HG02870 (cell line): ENCODE data around the gene CDA.

Experiments
- ATAC-seq: cut with Tn5 transposase; IDR thresholded peaks from one replicate; pipeline ENCODE4 v1.9.1; 2021; ENCODE audit warnings: mild to moderate bottlenecking, moderate library complexity; ENCODE audit not compliant: unreplicated experiment

Gene CDA

DNA sequence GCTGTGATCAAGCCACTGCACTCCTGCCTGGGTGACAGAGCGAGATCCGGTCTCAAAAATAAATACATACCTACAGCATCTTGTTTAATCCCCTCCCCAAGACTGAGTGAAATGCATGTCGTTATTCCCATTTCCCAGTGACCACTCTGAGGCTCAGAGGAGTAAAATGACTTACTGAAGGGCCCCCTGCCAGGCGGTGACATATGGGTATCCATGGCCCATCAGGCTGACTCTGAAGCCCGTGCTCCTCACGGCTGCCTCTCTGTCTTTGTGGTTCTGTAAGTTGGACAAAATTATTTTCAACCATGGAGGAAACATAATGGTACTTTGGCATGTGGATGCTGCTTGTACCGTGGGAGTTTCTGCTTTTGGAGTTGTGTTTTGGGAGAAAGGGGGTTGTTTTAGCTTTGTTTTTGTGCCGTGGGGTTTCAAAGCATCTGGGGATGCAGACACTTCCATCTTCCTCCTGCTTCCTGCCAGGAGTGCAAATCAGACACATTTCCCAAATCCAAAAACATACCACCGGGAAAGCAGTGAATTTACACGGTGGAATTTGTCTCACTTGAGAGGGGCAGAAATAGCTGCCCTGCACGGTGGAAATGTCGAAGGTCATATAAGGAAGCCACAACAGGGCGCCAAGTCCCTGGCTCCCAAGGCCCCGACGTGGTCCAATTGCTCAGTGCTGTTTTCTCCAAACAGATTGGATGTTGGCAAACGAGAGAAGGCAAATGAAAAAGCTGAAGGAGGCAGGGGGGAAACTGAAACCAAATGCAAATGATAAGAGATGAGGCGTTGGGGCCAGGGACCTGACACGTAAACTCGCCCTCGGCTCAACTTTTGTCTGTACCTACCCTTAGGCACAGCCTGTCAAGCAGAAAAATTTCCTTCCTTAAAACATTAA is 27.3 kb downstream of the CDA start:
- no peak for ATAC-seq

DNA sequence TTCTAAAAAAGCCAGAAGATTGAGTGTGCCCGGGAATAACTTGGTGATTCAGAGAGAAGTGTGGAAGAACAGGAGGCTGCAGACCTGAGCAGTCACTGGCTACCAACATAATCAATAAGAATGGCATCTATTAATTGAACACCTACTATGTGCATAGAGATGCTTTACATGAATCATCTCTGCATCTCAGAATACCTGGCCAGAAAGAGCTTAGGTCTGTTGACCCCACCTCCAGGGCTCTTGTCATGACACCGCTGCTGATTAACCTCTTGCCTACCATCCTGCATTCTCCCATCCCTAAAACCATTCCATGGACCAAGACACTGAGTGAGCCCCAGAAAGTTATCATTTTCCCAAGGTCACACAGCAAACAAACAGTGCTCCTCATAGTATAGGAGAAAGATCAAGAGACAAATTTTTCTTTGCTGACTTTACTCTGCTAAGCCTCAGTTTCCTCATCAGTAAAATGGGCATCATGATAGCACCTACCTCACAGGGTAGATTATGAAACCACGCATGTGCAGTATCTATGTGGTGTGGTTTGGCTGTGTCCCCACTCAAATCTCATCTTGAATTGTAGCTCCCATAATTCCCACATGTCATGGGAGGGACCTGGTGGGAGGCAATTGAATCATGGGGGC is 28.1 kb downstream of the CDA start:
- no peak for ATAC-seq

DNA sequence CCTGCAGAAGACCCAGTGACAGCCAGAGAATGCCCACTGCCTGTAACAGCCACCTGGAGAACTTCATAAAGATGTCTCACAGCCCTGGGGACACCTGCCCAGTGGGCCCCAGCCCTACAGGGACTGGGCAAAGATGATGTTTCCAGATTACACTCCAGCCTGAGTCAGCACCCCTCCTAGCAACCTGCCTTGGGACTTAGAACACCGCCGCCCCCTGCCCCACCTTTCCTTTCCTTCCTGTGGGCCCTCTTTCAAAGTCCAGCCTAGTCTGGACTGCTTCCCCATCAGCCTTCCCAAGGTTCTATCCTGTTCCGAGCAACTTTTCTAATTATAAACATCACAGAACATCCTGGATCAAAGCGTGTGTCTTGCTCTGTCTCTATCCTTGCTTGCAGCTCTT is 29.7 kb downstream of the CDA start:
- ATAC-seq, result no peak

DNA sequence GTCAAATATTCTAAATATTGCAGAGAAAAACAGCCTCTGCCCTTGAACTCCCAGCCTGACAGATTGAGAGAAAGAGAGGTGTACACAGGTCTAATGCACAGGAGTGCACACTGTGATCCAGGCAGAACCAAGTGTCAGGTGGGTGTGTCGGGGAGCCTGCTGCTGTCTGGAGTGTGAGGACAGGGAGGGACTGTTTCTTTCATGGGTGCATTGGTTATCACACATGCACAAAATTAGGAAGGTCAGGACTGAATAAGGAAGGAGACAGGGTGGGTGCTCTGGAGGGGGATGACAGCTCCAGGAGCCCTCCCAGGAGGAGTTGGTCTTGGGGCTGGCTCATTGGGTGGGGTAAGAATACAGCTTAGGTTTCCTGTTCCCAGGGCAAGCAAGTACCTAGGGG is 31.1 kb downstream of the CDA start:
- no peak for ATAC-seq

DNA sequence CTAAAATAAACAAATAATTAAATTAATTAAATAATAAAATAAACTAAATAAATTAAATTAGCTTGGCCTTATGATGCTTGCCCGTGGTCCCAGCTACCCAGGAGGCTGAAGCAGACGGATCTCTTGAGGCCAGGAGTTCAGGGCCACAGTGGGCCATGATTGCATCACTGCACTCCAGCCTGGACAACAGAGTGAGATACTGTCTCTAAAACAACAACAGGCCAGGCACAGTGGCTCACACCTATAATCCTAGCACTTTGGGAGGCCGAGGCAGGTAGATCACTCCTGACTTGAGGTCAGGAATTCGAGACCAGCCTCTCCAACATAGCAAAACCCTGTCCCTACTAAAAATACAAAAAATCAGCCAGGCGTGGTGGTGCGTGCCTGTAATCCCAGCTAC is 32.1 kb downstream of the CDA start:
- no peak for ATAC-seq

DNA sequence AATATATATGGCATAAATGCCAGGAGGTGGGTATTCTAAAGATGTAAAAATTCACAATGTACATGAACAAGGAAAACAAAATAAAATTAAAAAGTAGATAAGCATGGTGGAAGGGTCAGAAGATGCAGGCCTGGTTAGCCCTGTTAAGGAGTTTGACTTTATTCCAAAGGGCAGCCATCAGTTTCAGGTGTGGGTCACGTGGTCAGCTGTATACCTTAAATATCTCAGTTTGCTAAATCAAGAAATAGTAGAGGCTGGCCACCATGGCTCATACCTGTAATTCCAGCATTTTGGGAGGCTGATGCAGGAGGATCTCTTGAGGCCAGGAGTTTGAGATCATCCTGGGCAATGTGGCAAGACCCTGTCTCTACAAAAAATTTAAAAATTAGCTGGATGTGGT is 35.8 kb downstream of the CDA start:
- no peak for ATAC-seq

DNA sequence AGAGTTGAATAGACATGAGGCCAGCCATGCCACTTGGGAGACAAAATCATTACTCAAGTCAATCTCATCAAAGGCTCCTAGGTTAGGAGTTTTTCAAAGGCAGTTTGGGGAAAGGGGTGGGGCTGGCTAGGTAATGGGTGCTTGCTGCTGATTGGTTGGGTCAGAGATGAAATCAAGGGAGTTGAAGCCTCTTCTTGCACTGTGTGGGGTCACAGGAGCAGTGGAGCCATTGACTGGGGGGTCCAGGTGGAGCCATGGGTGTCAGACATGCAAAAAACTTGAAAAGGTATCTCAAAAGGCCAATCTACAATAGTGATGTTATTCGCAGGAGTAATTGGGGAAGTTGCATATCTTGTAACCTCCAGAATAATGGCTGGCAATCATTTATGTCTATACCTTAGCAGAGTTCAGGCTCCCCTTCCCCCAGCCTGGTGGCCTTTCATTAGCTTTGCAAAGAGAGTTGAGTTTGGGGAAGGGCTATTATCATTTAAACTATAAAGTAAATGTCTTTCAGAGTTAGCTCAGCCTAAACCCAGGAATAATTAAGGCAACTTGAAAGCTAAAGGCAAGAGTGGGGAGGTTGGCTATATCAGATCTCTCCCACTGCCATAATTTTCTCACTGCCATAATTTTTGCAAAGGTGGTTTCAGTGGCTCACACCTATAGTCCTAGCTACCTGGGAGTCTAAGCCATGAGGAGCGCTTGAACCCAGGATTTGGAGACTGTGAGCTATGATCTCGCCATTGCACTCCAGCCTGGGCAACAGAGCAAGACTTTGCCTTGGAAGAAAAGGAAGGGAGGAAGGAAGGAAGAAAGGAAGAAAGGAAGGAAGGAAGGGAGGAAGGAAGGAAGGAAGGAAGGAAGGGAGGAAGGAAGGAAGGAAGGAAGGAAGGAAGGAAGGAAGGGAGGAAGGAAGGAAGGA is 36.5 kb downstream of the CDA start:
- no peak for ATAC-seq

DNA sequence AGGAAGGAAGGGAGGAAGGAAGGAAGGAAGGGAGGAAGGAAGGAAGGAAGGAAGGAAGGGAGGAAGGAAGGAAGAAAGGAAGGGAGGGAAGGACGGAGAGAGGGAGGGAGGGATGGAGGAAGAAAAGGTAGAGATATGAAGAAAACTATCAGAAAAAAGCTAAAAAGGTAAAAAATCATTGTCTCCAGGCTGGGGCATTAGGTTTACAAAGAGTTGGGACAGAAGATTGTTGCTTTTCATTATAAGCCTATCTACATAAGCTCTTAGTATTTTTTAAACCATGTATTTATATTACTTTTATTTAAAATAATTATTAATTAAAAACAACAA is 37.2 kb downstream of the CDA start:
- no peak for ATAC-seq

DNA sequence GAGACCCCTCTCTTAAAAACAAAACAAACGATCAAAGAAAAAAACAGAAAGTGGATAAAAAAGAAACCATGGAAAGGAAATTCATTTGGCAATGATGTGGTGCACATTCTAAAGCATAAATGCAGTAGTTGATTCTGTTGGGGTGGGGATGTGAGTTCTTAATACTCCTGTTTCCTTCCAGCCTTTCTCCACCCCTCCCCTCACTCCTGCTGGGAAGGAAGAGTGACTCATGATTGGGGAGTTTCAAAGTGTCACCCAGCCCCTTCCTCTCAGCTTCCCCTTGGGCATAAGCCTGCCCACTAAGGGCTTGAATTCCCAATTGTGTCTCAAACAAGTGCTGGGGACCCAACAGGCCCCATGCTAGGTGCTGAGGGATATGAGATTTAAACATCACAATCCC is 37.6 kb downstream of the CDA start:
- ATAC-seq, result no peak

DNA sequence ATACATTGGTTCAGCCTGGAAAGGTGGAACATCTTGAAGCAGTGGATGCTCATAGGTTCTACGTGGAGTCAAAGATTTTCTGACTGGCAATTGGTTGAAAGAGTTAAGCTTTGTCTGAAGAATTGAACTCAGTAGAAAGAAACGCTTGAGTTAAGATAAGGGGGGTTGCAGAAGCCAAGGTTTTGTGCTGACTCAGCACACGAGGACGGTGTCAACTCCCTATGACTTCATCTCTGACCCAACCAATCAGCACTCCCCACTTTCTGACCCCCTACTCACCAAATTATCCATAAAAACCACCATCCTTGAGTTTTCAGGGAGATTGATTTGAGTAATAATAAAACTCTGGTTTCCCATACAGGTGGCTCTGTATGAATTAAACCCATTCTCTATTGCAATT is 41.8 kb downstream of the CDA start:
- ATAC-seq, result no peak

DNA sequence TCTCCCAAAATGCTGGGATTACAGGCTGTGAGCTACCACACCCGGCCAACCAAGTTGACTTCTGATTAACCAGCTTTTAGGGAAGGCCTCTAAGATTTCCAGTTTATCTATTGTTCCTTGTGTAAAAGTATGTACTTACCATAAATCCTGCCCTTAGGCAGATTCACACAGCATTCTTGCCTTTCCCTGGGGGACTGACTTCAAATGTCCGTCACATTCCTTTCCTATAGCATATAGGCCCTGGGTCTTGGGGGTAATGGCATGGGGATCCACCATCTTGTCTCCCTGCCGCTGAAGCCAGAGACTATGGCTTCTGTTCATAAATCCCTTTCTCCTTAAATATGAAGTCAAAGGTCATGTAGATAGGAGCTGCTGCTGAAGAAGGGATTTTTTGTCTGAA is 43.5 kb downstream of the CDA start:
- ATAC-seq, result no peak

DNA sequence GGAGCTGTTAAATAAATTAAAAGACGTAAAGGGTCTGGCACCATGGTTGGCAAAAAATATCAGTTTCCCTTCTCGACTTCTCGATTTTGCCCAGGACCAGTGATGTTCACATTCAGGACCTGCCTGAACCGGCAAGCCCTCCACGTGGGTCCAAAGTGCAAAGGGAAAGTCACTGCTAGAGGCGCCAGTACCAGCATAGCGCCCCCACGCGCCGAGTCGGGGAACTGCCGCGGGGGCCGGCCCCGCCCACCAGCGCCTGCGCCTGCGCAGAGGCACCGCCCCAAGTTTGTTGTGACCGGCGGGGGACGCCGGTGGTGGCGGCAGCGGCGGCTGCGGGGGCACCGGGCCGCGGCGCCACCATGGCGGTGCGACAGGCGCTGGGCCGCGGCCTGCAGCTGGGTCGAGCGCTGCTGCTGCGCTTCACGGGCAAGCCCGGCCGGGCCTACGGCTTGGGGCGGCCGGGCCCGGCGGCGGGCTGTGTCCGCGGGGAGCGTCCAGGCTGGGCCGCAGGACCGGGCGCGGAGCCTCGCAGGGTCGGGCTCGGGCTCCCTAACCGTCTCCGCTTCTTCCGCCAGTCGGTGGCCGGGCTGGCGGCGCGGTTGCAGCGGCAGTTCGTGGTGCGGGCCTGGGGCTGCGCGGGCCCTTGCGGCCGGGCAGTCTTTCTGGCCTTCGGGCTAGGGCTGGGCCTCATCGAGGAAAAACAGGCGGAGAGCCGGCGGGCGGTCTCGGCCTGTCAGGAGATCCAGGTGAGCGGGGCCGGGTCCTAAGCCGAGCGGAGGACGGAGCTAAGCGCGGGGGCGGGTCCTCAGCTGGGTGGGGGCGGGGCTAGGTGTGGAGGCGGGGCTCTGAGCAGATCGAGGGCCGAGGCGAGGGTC is 44.5 kb downstream of the CDA start, which contains the start of gene PINK1:
PINK1 (plus strand) TSS at position 269 of the 875 bp plus-strand sequence; CDS start at position 360, 91 bp downstream.
- ATAC-seq, result no peak

DNA sequence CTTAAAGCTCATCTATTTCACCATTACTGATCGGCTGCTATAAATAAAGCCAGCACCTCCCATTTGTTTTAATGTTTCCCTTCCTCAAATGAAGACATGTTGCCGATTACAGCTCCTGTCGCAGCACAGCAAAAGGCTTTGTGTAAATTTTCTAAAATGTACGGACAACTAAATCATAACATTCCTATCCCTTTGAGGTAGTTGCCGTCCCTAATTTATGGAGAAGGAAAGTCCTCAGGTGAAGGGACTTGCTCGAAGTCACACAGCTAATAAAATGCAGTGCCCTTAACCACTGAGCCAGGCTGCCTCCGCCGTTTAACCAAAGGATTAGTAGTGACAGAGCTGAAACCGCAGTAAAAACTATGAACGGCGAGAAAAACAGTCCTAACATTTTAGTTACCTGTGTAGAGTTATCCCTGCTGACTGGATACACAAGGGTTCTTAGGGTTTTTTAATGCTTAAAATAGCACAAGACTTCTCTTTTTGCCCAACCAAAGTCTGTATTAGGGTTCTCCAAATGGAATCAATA is 45.2 kb downstream of the CDA start:
- no peak for ATAC-seq

DNA sequence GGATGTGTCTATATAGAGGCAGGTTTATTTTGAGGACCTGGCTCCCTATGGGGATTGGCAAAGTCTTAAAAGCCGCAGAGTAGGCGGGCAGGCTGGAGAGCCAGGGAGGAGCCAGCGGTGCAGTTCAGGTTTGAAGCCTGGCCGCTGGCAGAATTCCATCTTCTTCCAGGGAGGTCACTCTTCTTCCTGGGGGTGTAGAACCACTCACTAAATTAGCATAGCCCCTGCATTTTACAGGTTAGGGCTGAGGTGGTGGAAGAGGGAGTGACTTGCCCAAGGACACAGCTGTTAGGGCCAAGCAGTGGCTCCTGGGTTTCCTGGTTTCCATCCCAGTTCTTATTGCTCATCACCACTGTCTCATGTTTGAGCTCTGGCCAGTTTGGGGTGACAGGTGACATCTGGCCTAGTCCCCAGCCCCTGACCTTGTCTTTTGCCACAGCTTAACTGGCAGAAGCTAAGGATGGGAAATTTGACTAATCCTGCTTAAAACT is 45.7 kb downstream of the CDA start:
- no peak for ATAC-seq

DNA sequence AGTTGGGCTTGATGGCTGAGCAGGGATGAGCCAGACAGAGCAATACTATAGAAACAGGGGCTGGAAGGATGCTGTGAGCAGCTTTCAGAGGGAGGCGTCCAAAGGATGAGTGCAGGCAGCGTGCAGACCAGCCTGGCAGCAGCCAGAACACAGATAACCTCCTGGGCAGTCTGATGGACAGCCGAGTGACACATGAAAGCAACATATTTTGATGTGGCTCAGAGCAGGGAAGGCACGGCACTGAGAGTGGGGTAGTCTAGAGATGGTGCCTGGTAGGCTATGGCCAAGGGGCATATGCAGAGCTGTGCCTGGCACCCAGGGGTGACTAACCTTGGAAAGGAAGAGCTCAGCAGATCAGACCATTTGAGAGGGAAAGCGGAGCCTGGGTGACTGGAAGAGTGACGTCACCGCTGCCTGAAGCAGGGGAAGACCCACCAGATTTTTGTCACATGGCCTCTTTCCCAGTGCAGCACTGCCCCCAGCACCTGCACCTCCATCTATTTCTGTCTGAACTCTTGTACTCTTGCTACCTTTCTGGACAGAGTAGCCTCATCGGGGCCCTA is 48.0 kb downstream of the CDA start:
- ATAC-seq, result no peak

DNA sequence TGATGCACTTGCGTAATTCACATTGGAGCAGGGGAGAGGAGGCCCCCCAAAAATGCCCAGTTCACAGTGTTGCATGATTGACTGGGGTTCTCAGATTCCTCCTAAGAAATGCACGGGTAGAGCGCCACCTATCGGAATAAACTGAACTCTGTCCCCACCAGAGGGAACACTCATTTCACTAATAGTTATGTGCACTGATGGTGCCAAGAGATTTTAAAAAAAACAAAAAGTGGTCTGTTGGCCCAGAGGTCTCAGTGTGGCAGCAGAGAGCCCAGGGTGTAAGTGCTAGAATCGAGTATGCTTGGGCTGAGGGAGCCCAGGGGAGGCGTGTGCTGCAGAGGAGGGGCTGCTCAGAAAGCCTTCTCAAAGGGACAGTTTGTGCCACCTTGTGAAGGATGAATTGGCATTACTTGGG is 51.3 kb downstream of the CDA start:
- ATAC-seq, result no peak

DNA sequence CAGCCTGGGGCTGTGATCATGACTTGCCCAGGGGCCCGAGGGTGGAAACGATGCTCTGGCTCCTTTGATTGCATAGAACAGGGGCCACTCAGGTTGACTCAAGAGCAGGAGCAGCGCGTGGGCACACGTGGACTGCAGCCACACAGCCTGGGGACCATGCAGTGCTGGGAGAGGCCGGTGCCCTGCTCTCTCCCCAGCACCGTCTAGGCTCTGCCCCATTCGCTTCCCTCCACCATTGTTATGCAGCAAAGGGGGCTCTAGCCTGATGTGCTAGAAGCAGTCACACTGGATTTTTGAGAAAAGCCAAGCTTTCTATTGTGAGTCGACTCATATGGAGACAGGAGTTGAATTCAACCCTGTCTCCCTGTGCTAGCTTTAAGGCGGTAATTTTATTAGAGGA is 53.1 kb downstream of the CDA start:
- no peak for ATAC-seq

DNA sequence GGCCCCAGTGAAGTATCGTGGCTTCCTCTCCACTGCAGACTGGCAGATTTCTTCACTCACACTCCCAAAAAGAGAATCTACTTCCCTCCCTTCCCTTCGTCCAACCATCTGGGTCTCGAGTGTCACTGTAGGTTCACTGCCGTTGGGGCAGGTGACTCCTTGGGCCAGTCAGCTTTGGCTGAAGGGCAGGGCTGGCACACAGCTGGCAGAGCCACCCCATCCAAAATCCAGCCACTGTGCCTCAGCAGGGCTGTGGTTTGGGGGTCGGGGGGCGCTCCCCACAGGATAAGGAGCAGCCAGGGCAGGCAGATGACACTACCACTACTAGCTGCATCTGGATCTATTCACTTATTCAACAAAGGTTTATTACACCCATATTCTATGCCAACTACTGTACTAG is 54.2 kb downstream of the CDA start:
- ATAC-seq, result no peak

DNA sequence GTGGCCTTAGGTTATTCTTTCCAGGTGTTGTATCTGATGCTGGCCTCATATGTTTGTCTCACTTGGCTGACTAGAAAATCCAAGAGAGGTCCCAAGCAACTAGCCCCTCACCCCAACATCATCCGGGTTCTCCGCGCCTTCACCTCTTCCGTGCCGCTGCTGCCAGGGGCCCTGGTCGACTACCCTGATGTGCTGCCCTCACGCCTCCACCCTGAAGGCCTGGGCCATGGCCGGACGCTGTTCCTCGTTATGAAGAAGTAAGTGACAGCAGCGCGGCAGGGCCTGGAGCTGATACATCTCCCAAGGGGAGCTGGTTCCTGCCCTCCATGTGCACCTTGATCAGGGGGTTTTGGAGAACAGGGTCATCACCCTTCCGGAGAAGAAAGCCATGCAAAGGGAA is 55.5 kb downstream of the CDA start:
- ATAC-seq, result no peak

DNA sequence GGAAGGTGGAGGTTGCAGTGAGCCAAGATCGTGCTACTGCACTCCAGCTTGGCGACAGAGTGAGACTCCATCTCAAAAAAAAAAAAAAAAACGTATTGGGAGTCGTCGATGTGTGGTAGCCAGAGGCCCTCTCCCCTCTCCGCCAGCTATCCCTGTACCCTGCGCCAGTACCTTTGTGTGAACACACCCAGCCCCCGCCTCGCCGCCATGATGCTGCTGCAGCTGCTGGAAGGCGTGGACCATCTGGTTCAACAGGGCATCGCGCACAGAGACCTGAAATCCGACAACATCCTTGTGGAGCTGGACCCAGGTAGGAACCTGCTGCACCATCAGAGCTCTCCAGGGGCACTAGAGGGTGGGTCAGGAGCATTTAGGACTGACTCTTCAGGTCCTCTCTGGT is 56.5 kb downstream of the CDA start:
- no peak for ATAC-seq
